DOHH2 (cell line): ENCODE data around the gene PRKAR1B.

Source experiments
- H3F3A ChIP-seq: fragments of 200-600 bp; sonication (generic), shearing (Covaris generic); 2 replicates; pipeline ENCODE4 v1.6.0; 2016; ENCODE audit warnings: antibody characterized with exemption, mild to moderate bottlenecking; ENCODE audit not compliant: control insufficient read depth, insufficient read depth
- H3K27ac ChIP-seq: fragments of 200-600 bp; sonication (generic); 2 replicates; pipeline ENCODE4 v1.5.1; 2014; ENCODE audit warnings: low read depth, mild to moderate bottlenecking, low read length, moderate library complexity
- H3K27me3 ChIP-seq: fragments of 200-600 bp; sonication (generic); 2 replicates; pipeline ENCODE4 v1.6.1; 2014; ENCODE audit warnings: mild to moderate bottlenecking, low read length, mixed read lengths; ENCODE audit not compliant: control insufficient read depth
- H3K36me3 ChIP-seq: fragments of 200-600 bp; sonication (generic); 2 replicates; pipeline ENCODE4 v1.6.1; 2014; ENCODE audit warnings: mild to moderate bottlenecking, low read length, moderate library complexity, mixed read lengths; ENCODE audit not compliant: control insufficient read depth
- H3K4me1 ChIP-seq: fragments of 200-600 bp; sonication (generic); 2 replicates; pipeline ENCODE4 v1.6.1; 2014; ENCODE audit warnings: mild to moderate bottlenecking, low read length, mixed read lengths; ENCODE audit not compliant: control insufficient read depth
- H3K4me2 ChIP-seq: fragments of 200-600 bp; sonication (generic); 2 replicates; pipeline ENCODE4 v1.6.0; 2014; ENCODE audit warnings: mild to moderate bottlenecking, low read length, moderate library complexity
- H3K4me3 ChIP-seq: fragments of 200-600 bp; sonication (generic); 2 replicates; pipeline ENCODE4 v1.5.1; 2014; ENCODE audit warnings: mild to moderate bottlenecking, low read length, mixed read lengths
- H3K79me2 ChIP-seq: fragments of 200-600 bp; sonication (generic); 2 replicates; pipeline ENCODE4 v1.6.1; 2014; ENCODE audit warnings: mild to moderate bottlenecking, low read length, mixed read lengths; ENCODE audit not compliant: control insufficient read depth
- H3K9me2 ChIP-seq: fragments of 200-600 bp; sonication (generic); replicated peaks from 2 replicates; pipeline ENCODE4 v1.6.1; 2014; ENCODE audit warnings: mild to moderate bottlenecking, low read length, mixed read lengths; ENCODE audit not compliant: control insufficient read depth
- H3K9me3 ChIP-seq: fragments of 200-600 bp; sonication (generic); 2 replicates; pipeline ENCODE4 v1.6.1; 2014; ENCODE audit warnings: antibody characterized with exemption, low read length, mixed read lengths; ENCODE audit not compliant: control insufficient read depth, insufficient read depth
- H4K20me1 ChIP-seq: fragments of 200-600 bp; sonication (generic); 2 replicates; pipeline ENCODE4 v1.6.0; 2014; ENCODE audit warnings: low read depth, mild to moderate bottlenecking, antibody characterized with exemption, low read length, moderate library complexity; ENCODE audit not compliant: control insufficient read depth, insufficient read depth
- CTCF ChIP-seq: fragments of 200-600 bp; sonication (generic); IDR thresholded peaks from one replicate; pipeline ENCODE4 v1.5.1; 2014; ENCODE audit warnings: antibody characterized with exemption, mild to moderate bottlenecking, low read depth, low read length; ENCODE audit not compliant: poor library complexity, severe bottlenecking
- EZH2phosphoT487 ChIP-seq: fragments of 200-600 bp; sonication (generic); IDR thresholded peaks from 2 replicates; pipeline ENCODE4 v1.6.1; 2017; ENCODE audit warnings: borderline replicate concordance, mild to moderate bottlenecking, antibody characterized with exemption, low read length, moderate library complexity, mixed read lengths

The PRKAR1B gene

DNA sequence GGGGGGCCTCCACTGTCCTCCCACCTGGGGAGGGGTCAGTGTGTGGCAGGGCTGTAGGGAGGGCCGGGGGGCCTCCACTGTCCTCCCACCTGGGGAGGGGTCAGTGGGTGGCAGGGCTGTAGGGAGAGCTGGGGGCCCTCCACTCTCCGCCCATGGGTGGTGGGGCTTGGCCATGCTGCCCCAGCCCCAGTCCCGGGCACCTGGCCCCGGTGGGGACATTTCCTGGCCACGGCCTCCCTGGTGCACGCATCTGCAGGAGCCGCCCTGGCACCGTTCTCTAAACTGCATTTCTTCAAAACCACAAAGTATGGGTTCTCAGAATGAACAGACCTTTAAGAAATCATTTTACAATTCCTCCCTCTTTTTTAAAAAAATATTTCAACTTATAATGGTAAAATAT is 118.1 kb downstream of the PRKAR1B start:
- peaks cover 10% of the 10 kb centered on the region for H3K36me3 ChIP-seq
- H3K9me3 ChIP-seq, result no peaks in the 10 kb centered on the region
- TF ChIP-seq CTCF, result no peak
- TF ChIP-seq EZH2phosphoT487, result no peak
- H3K4me1 ChIP-seq, result peaks cover 6% of the 10 kb centered on the region
- H3K4me2 ChIP-seq, result no peak overlapping the region
- H3K9me2 ChIP-seq, result no peaks in the 10 kb centered on the region
- no peak overlapping the region for H3K27ac ChIP-seq
- no peaks in the 10 kb centered on the region for H3K27me3 ChIP-seq
- H3K79me2 ChIP-seq, result no peaks in the 10 kb centered on the region
- H4K20me1 ChIP-seq, result no peaks in the 10 kb centered on the region
- no peaks in the 10 kb centered on the region for H3F3A ChIP-seq
- H3K4me3 ChIP-seq, result no peak overlapping the region

GRCh38 chr7:608361-608760 is 118.7 kb downstream of the PRKAR1B start:
- H4K20me1 ChIP-seq, result no peaks in the 10 kb centered on the region
- no peaks in the 10 kb centered on the region for H3K9me3 ChIP-seq
- H3K4me1 ChIP-seq, result peaks cover 6% of the 10 kb centered on the region
- H3K27ac ChIP-seq, result no peak overlapping the region
- H3K9me2 ChIP-seq, result no peaks in the 10 kb centered on the region
- no peak overlapping the region for H3K4me2 ChIP-seq
- no peak for TF ChIP-seq EZH2phosphoT487
- no peak for TF ChIP-seq CTCF
- H3K27me3 ChIP-seq, result no peaks in the 10 kb centered on the region
- H3K4me3 ChIP-seq, result no peak overlapping the region
- H3K36me3 ChIP-seq, result peaks cover 10% of the 10 kb centered on the region
- H3K79me2 ChIP-seq, result no peaks in the 10 kb centered on the region
- H3F3A ChIP-seq, result no peaks in the 10 kb centered on the region

DNA sequence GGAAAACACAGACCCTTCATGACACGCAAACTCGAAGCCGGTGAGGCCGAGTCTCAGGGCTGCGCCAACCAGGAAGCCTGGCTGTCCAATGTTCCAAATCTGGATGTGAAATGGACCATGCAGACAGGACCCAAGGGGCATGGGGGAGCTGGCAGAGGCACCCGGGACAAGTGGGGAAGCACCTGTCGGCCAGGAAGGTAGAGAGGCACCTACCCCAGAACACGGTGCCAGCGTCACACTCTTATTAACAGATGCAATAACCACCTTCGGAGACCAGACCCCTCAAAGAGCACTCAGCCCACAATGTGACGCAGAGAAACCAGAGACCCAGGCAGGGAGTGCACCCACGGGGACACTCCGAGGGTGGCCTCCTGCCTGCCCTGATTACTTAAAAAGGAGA is 119.1 kb downstream of the PRKAR1B start:
- no peaks in the 10 kb centered on the region for H3F3A ChIP-seq
- no peak overlapping the region for H3K4me3 ChIP-seq
- no peaks in the 10 kb centered on the region for H3K79me2 ChIP-seq
- H4K20me1 ChIP-seq, result no peaks in the 10 kb centered on the region
- no peaks in the 10 kb centered on the region for H3K9me3 ChIP-seq
- no peak overlapping the region for H3K27ac ChIP-seq
- TF ChIP-seq EZH2phosphoT487 (no peak), CTCF (no peak)
- H3K9me2 ChIP-seq, result no peaks in the 10 kb centered on the region
- H3K4me1 ChIP-seq, result peaks cover 6% of the 10 kb centered on the region
- peaks cover 10% of the 10 kb centered on the region for H3K36me3 ChIP-seq
- H3K4me2 ChIP-seq, result no peak overlapping the region
- no peaks in the 10 kb centered on the region for H3K27me3 ChIP-seq
